Left renal cortex interstitium (tissue), 4 donors: ENCODE measurements around the gene PCDHGB2. TPM values are rescaled to one million over a fixed set of nuclear protein-coding genes. Genes with fewer than 3 reads are reported as not detected.
"Not testable (repeated sequence)": the region's sequence is repeated elsewhere in the genome, so short reads cannot be mapped to it uniquely, and the experiment has no call there.

Source experiments
- DNase-seq, 4 donors: peaks; one replicate each; pipeline ENCODE4 v3.0.0-alpha.2; 2013; ENCODE audit warnings: low read depth in 4 of 4, low spot score in 2 of 4, missing footprints in 1 of 4
- polyA plus RNA-seq, 4 donors: library from polyadenylated mRNA; unstranded; fragments of 120-200 nt; gene quantifications; one replicate each; pipeline ENCODE4 v1.2.1, GENCODE V29; 2013; ENCODE audit not compliant: insufficient read length in 4 of 4

PCDHGB2 gene
- 1 to 10 TPM; 3.2 to 4.9 (median 3.8) TPM for polyA plus RNA-seq

GRCh38 chr5:141359790-141360426 is at the start of gene PCDHGB2:
TSS of gene PCDHGB2 (plus strand) at chr5:141359994. CDS start at chr5:141360136, 142 bp downstream.
- no peak for DNase-seq

DNA sequence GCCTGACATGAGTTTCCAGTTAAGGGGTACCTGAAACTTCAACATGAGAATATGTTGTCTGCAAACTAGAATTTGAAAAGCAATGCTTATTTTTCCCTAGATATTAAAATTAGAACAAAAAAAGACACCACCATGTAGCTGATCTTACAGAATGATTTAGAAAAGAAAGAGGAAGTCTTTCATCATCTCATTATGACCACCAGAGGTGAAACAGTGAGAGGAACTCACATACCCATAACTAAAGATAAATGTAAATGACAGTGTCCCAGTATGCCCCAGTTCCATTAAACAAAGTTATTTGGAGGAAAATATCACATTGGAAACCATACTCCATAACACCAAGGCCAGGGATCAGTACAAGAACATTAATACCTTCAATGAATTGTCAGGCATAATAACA is 46.1 kb upstream of the PCDHGB2 start:
- DNase-seq: no peak

- DNase-seq: not testable (repeated sequence)
These were observed 42.8 kb upstream of the PCDHGB2 start for GRCh38 chr5:141316963-141317362.

DNA sequence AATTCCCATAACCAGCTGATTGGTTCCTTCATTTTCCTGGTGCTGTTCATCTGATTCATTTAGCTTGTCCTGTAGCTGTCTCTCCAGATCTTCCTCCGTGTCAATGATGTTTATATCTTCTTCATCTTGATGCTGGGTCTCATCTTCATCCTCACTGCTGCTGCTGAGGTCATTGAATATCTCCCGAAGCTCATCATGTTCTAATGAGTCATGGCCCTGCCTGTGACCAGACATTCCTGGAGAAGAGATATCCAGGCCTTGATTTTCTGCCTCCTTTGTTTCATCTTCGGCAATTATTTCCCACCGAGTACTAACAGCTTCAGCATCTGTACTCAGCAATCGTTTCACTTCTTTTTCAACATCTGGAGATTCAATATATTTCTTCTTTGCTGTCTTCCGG is 40.6 kb upstream of the PCDHGB2 start:
- DNase-seq: no peak

- DNase-seq: no peak
These were observed 40.1 kb upstream of the PCDHGB2 start for GRCh38 chr5:141319699-141320098.

- DNase-seq: peak; percentile 90 to 93 (median 91)
These were observed 39.3 kb upstream of the PCDHGB2 start, which contains the start of gene TAF7 for GRCh38 chr5:141320225-141321169. TSS of gene TAF7 (minus strand) at chr5:141320784. CDS start at chr5:141320044, 740 bp downstream.

- no peak for DNase-seq
These were observed 37.5 kb upstream of the PCDHGB2 start for GRCh38 chr5:141322261-141322660.

GRCh38 chr5:141326088-141326854 is 33.5 kb upstream of the PCDHGB2 start:
- DNase-seq: peak in 1 of 4 donors; percentile 26

- DNase-seq: no peak
These were observed 31.6 kb upstream of the PCDHGB2 start for GRCh38 chr5:141328231-141328630.

GRCh38 chr5:141330299-141331080 is 29.3 kb upstream of the PCDHGB2 start, which contains the start of gene PCDHGA1:
TSS of gene PCDHGA1 (plus strand) at chr5:141330514.
- DNase-seq: no peak

DNA sequence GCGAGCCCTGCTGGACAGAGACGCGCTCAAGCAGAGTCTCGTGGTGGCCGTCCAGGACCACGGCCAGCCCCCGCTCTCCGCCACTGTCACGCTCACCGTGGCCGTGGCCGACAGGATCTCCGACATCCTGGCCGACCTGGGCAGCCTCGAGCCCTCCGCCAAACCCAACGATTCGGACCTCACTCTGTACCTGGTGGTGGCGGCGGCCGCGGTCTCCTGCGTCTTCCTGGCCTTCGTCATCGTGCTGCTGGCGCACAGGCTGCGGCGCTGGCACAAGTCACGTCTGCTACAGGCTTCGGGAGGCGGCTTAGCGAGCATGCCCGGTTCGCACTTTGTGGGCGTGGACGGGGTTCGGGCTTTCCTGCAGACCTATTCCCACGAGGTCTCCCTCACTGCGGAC is 27.2 kb upstream of the PCDHGB2 start:
- DNase-seq: not testable (repeated sequence)

DNA sequence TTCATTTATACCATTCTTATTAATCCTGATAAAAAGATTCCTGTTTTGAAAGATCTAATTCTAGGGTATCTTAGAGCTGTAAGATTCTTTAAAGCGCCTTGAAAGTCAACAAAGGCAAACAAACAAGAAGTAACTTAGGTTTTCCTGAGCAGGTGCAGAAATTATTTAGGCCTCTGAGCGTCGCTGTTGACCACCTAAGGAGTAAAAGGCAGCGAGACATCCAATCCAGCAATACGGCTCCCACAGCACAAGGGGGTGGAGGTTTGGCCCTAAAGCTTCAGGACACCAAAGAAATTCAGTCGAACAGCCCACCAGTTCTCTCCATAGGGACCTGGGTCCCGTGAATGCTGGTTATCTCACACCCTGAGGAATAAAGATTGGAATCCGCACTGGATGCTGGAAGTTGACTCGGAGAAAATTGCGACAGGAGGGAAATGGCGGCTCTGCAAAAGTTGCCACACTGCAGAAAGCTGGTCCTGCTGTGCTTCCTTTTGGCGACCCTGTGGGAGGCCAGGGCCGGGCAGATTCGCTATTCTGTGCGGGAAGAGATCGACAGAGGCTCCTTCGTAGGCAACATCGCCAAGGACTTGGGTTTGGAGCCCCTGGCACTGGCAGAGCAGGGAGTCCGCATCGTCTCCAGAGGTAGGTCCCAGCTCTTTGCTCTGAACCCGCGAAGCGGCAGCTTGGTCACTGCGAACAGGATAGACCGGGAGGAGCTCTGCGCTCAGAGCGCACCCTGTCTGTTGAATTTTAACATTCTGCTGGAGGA is 21.1 kb upstream of the PCDHGB2 start, which contains the start of gene PCDHGA2:
Gene PCDHGA2, plus strand, starts transcription at position 223 of the 769 bp plus-strand sequence.
- no peak for DNase-seq

DNA sequence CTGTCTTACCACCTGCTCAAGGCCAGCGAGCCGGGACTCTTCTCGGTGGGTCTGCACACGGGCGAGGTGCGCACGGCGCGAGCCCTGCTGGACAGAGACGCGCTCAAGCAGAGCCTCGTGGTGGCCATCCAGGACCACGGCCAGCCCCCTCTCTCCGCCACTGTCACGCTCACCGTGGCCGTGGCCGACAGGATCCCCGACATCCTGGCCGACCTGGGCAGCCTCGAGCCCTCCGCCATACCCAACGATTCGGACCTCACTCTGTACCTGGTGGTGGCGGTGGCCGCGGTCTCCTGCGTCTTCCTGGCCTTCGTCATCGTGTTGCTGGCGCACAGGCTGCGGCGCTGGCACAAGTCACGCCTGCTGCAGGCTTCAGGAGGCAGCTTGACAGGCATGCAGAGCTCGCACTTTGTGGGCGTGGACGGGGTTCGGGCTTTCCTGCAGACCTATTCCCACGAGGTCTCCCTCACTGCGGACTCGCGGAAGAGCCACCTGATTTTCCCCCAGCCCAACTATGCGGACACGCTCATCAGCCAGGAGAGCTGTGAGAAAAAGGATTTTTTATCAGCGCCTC is 18.9 kb upstream of the PCDHGB2 start:
- not testable (repeated sequence) for DNase-seq

- DNase-seq: no peak
These were observed 17.0 kb upstream of the PCDHGB2 start for GRCh38 chr5:141342773-141343172.

DNA sequence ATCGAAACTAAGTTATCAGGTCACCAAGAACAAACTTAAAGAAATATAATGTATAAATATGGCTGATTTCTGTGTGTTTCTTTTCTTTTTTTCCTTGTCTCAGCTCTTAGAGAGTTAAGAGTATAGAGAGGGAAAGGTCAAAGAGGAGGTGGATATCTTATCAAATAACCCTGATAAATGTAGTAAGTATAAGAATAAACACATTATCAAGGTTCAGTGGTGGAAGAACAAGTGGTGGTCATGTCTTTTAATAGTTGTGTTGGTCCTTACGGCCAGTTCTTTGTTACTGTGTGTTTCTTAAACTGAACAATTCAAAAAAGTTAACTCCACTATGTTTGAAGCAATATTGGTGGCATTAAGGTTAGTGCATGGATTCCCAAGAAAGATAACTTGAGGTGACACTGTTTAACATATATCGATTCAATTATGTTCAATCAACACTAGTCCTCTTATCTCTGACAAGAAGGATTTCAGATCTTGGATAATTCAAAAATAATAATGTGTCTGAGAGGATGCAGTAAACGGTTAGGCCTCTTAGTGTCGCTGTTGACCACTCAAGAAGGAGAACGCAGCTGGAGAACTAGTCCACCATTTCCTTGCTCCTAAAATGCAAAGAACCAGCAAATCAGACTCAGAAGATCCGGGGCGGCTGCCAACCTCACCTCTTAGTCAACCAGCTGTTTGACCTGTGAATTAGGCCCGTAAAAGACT is 16.4 kb upstream of the PCDHGB2 start, which contains the start of gene PCDHGA3:
Gene PCDHGA3, plus strand, starts transcription at position 588 of the 711 bp plus-strand sequence. CDS start 205 bp downstream, outside the sequence.
- no peak for DNase-seq

DNA sequence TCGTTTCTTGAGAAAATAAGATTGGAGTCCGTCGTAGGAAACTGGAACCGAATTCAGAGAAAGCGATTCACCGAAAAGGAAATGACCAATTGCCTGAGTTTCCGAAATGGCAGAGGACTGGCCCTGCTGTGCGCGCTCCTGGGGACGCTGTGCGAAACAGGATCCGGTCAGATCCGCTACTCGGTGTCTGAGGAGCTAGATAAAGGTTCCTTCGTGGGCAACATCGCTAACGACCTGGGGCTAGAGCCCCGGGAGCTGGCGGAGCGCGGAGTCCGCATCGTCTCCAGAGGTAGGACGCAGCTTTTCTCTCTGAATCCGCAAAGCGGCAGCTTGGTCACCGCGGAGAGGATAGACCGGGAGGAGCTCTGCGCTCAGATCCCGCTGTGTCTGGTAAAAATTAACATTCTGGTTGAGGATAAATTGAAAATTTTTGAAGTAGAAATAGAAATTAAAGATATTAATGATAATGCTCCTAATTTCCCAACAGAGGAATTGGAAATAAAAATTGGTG is 15.8 kb upstream of the PCDHGB2 start:
- DNase-seq: no peak

- no peak for DNase-seq
These were observed 14.5 kb upstream of the PCDHGB2 start for GRCh38 chr5:141345327-141345726.

- not testable (repeated sequence) for DNase-seq
These were observed 13.8 kb upstream of the PCDHGB2 start for GRCh38 chr5:141346017-141346416.
